OCI-LY3 (cell line): ENCODE results near the gene FAM217B.

Experiments
- H2AFZ ChIP-seq: fragments of 200-600, 300-600 bp; shearing (Covaris generic); 2 replicates; pipeline ENCODE4 v1.6.0; 2014; ENCODE audit warnings: antibody characterized with exemption, low read depth, low read length
- H3K27ac ChIP-seq: fragments of 200-600, 300-600 bp; sonication (generic); 2 replicates; pipeline ENCODE4 v1.5.1; 2014; ENCODE audit warnings: mild to moderate bottlenecking, low read length, moderate library complexity, mixed read lengths
- H3K27me3 ChIP-seq: fragments of 200-600, 300-600 bp; sonication (generic); 2 replicates; pipeline ENCODE4 v1.6.1; 2014; ENCODE audit warnings: low read depth, low read length, mixed read lengths
- H3K36me3 ChIP-seq: fragments of 200-600, 300-600 bp; sonication (generic); replicated peaks from 2 replicates; pipeline ENCODE3; 2014; ENCODE audit warnings: low read depth, low read length, mixed read lengths
- H3K4me1 ChIP-seq: fragments of 300-600, 200-600 bp; sonication (generic); 2 replicates; pipeline ENCODE4 v1.6.1; 2014; ENCODE audit warnings: low read length, mixed read lengths
- H3K4me2 ChIP-seq: fragments of 200-600, 300-600 bp; sonication (generic); 2 replicates; pipeline ENCODE4 v1.6.1; 2014; ENCODE audit warnings: low read length, mixed read lengths
- H3K4me3 ChIP-seq: fragments of 300-600, 200-600 bp; sonication (generic); 2 replicates; pipeline ENCODE4 v1.5.1; 2014; ENCODE audit warnings: antibody characterized with exemption, mild to moderate bottlenecking, low read length, moderate library complexity
- H3K79me2 ChIP-seq: fragments of 300-600, 200-600 bp; shearing (Covaris generic); 2 replicates; pipeline ENCODE4 v1.6.1; 2014; ENCODE audit warnings: mild to moderate bottlenecking, low read length, mixed read lengths
- H3K9ac ChIP-seq: fragments of 300-600, 200-600 bp; shearing (Covaris generic); 2 replicates; pipeline ENCODE4 v1.6.0; 2014; ENCODE audit warnings: mild to moderate bottlenecking, low read length, moderate library complexity
- H3K9me3 ChIP-seq: fragments of 200-600, 300-600 bp; shearing (Covaris generic); 2 replicates; pipeline ENCODE4 v1.6.1; 2014; ENCODE audit warnings: low read length, mixed read lengths; ENCODE audit not compliant: insufficient read depth
- H4K20me1 ChIP-seq: fragments of 200-600, 300-600 bp; sonication (generic); 2 replicates; pipeline ENCODE4 v1.6.1; 2016; ENCODE audit warnings: low read length, mixed read lengths; ENCODE audit not compliant: insufficient read depth
- EZH2phosphoT487 ChIP-seq: fragments of 200-600 bp; shearing (Covaris generic); IDR thresholded peaks from 2 replicates; pipeline ENCODE4 v1.6.1; 2018; ENCODE audit warnings: antibody characterized with exemption, mixed run types, low read depth
- TF ChIP-seq, protein P1 (sequence below): fragments of 200-600, 300-600 bp; sonication (generic); IDR thresholded peaks from 2 replicates; pipeline ENCODE4 v1.5.1; 2014; ENCODE audit warnings: antibody characterized with exemption, low read length, low read depth

The FAM217B gene

DNA sequence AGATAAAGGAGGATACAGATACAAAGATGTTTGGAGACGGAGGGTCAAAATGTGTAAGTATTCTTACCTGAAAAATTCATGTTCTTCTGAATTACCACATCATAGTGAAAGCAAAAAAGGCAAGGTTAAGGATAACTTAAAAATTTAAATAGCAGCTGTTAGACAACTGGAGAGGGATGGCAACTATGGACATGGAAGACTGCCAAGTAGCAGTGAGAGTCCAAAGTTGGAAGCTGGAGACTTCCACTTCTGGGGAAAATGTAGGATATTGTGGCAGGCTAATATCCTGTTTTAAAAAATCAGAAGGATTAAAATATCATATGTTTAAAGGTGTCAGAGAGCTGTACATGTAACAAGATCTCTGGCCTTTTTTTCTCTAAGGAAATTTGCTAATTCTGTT is 36.6 kb upstream of the FAM217B start:
- H3K27me3 ChIP-seq: peaks cover 39% of the 10 kb centered on the region
- H4K20me1 ChIP-seq: no peaks in the 10 kb centered on the region
- H3K27ac ChIP-seq: no peak overlapping the region

GRCh38 chr20:59908855-59909254 is 31.3 kb upstream of the FAM217B start:
- no peak overlapping the region for H3K4me2 ChIP-seq
- H3K27me3 ChIP-seq: peaks cover 25% of the 10 kb centered on the region
- no peaks in the 10 kb centered on the region for H3K9me3 ChIP-seq
- no peak overlapping the region for H3K9ac ChIP-seq
- no peak overlapping the region for H3K27ac ChIP-seq
- no peaks in the 10 kb centered on the region for H4K20me1 ChIP-seq
- no peaks in the 10 kb centered on the region for H3K36me3 ChIP-seq
- no peaks in the 10 kb centered on the region for H3K79me2 ChIP-seq
- TF ChIP-seq, protein P1, sequence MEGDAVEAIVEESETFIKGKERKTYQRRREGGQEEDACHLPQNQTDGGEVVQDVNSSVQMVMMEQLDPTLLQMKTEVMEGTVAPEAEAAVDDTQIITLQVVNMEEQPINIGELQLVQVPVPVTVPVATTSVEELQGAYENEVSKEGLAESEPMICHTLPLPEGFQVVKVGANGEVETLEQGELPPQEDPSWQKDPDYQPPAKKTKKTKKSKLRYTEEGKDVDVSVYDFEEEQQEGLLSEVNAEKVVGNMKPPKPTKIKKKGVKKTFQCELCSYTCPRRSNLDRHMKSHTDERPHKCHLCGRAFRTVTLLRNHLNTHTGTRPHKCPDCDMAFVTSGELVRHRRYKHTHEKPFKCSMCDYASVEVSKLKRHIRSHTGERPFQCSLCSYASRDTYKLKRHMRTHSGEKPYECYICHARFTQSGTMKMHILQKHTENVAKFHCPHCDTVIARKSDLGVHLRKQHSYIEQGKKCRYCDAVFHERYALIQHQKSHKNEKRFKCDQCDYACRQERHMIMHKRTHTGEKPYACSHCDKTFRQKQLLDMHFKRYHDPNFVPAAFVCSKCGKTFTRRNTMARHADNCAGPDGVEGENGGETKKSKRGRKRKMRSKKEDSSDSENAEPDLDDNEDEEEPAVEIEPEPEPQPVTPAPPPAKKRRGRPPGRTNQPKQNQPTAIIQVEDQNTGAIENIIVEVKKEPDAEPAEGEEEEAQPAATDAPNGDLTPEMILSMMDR: no peak
- no peak for TF ChIP-seq EZH2phosphoT487
- H2AFZ ChIP-seq: no peak overlapping the region
- no peak overlapping the region for H3K4me3 ChIP-seq
- peaks cover 5% of the 10 kb centered on the region for H3K4me1 ChIP-seq

More for the DNA sequence above, 36.6 kb upstream of the FAM217B start:
- Histone ChIP-seq H3K36me3 (no peaks in the 10 kb centered on the region), H3K4me2 (no peak overlapping the region), H3K4me1 (no peaks in the 10 kb centered on the region), H3K9me3 (no peaks in the 10 kb centered on the region), H3K4me3 (no peak overlapping the region), H2AFZ (no peak overlapping the region), H3K79me2 (no peaks in the 10 kb centered on the region), H3K9ac (no peak overlapping the region)
- TF ChIP-seq, protein P1: no peak
- no peak for TF ChIP-seq EZH2phosphoT487

- no peaks in the 10 kb centered on the region for H4K20me1 ChIP-seq
- H2AFZ ChIP-seq: no peak overlapping the region
- H3K4me2 ChIP-seq: no peak overlapping the region
- no peaks in the 10 kb centered on the region for H3K9me3 ChIP-seq
- no peaks in the 10 kb centered on the region for H3K36me3 ChIP-seq
- peaks cover 5% of the 10 kb centered on the region for H3K4me1 ChIP-seq
- H3K27ac ChIP-seq: no peak overlapping the region
- H3K79me2 ChIP-seq: no peaks in the 10 kb centered on the region
- H3K4me3 ChIP-seq: no peak overlapping the region
- peaks cover 12% of the 10 kb centered on the region for H3K27me3 ChIP-seq
- no peak overlapping the region for H3K9ac ChIP-seq
- no peak for TF ChIP-seq EZH2phosphoT487
- TF ChIP-seq, protein P1: no peak
Measured at GRCh38 chr20:59911041-59911440, 29.1 kb upstream of the FAM217B start.

DNA sequence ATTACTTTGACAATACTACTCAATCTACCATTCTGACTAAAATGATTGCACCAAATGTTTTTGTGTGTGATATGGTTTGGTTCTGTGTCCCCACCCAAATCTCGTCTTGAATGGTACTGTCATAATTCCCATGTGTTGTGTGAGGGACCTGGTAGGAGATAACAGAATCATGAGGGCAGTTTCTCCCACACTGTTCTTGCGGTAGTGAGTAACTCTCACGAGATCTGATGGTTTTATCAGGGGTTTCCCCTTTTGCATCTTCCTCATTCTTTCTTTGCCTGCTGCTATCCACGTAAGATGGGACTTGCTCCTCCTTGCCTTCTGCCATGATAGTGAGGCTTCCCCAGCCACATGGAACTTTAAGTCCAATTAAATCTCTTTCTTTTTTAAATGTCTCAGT is 27.6 kb upstream of the FAM217B start:
- Histone ChIP-seq H3K4me2 (peak overlapping the region; percentile 37), H3K4me3 (no peak overlapping the region), H3K9ac (no peak overlapping the region), H3K9me3 (no peaks in the 10 kb centered on the region), H3K27ac (no peak overlapping the region), H3K79me2 (no peaks in the 10 kb centered on the region), H4K20me1 (no peaks in the 10 kb centered on the region), H3K4me1 (peaks cover 5% of the 10 kb centered on the region), H3K36me3 (no peaks in the 10 kb centered on the region), H2AFZ (peak overlapping the region; percentile 69), H3K27me3 (peaks cover 8% of the 10 kb centered on the region; the same call in 1 of the 2 replicates)
- no peak for TF ChIP-seq EZH2phosphoT487

DNA sequence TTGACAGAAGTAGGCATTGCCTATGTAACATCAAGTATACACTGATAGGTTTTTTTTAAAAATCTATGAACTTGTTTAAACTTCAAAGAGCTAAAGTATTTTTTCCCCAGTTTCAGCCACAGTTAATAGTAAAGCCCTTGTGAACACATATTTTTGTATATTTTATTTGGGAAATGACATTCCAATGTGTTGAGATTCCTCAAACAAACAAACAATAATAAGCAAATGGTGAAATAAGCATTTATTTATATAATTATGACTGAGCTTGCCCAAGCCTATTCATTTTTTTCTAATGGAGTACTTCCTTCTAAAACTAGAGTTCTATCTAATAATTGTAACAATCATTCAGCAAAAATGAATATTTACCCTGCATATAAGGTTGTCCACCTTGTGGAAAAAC is 19.2 kb upstream of the FAM217B start:
- H3K79me2 ChIP-seq: no peaks in the 10 kb centered on the region
- H3K36me3 ChIP-seq: no peaks in the 10 kb centered on the region
- no peak overlapping the region for H3K9ac ChIP-seq
- H3K27me3 ChIP-seq: peaks cover 25% of the 10 kb centered on the region
- H3K9me3 ChIP-seq: no peaks in the 10 kb centered on the region
- H4K20me1 ChIP-seq: no peaks in the 10 kb centered on the region
- H3K4me1 ChIP-seq: no peaks in the 10 kb centered on the region
- TF ChIP-seq, protein P1: no peak
- no peak overlapping the region for H3K4me3 ChIP-seq
- no peak overlapping the region for H3K4me2 ChIP-seq
- no peak overlapping the region for H3K27ac ChIP-seq
- no peak overlapping the region for H2AFZ ChIP-seq
